Transverse colon (tissue), 4 donors: ENCODE data around the gene PCSK1N. TPM values are rescaled to one million over a fixed set of nuclear protein-coding genes. Genes with fewer than 3 reads are reported as not detected.

ENCODE experiments used
- DNase-seq: peaks from one replicate; pipeline ENCODE4 v3.0.0-alpha.2; 2019
- H3K27ac ChIP-seq, 4 donors: fragments of 200-600 bp; sonication (generic); 2 replicates each; pipeline ENCODE4 v1.5.1; 2016 to 2018; ENCODE audit warnings: inconsistent platforms in 4 of 4
- H3K27me3 ChIP-seq: fragments of 200-600 bp; sonication (generic); 2 replicates; pipeline ENCODE4 v1.5.1; 2017; ENCODE audit warnings: inconsistent platforms
- H3K36me3 ChIP-seq, 4 donors: fragments of 200-600 bp; sonication (generic); 2 replicates each; pipeline ENCODE4 v1.5.1; 2017 to 2019; ENCODE audit warnings: inconsistent platforms in 4 of 4
- H3K4me1 ChIP-seq, 4 donors: fragments of 200-600 bp; sonication (generic); 2 replicates each; pipeline ENCODE4 v1.5.1; 2017 to 2020; ENCODE audit warnings: inconsistent platforms in 4 of 4
- H3K4me3 ChIP-seq, 4 donors: fragments of 200-600 bp; sonication (generic); 1 replicate in 1 of 4; 2 replicates in 3 of 4; pipeline versions ENCODE4 v1.5.1 to v1.6.1; 2017 to 2019; ENCODE audit warnings: inconsistent platforms in 4 of 4
- H3K9me3 ChIP-seq, 2 donors: fragments of 200-600 bp; sonication (generic); 2 replicates each; pipeline ENCODE4 v1.5.1; 2017 to 2019; ENCODE audit warnings: inconsistent platforms in 2 of 2
- CTCF ChIP-seq, 5 experiments: fragments of 200-600 bp in 3 of 5; fragments of 450-650 bp in 2 of 5; sonication (generic) in 3 of 5; IDR thresholded peaks; 1 replicate in 2 of 5; 2 replicates in 3 of 5; pipeline ENCODE4 v1.5.1; 2016 to 2017; ENCODE audit warnings: antibody characterized with exemption in 5 of 5, inconsistent platforms in 3 of 5, mild to moderate bottlenecking in 2 of 5, moderate library complexity in 1 of 5
- EP300 ChIP-seq: sonication (generic); formaldehyde crosslinking; IDR thresholded peaks from one replicate; pipeline ENCODE4 v1.6.1; 2017; ENCODE audit warnings: antibody characterized with exemption, low read depth
- POLR2A ChIP-seq: fragments of 450-650 bp; IDR thresholded peaks from one replicate; pipeline ENCODE4 v1.6.1; 2016; ENCODE audit warnings: antibody characterized with exemption, mild to moderate bottlenecking, moderate library complexity
- POLR2AphosphoS5 ChIP-seq, 3 donors: sonication (generic); formaldehyde crosslinking; IDR thresholded peaks; one replicate each; pipeline ENCODE4 v1.6.1; 2016; ENCODE audit warnings: antibody characterized with exemption in 3 of 3
- WGBS, 2 donors: methylation state at CpG; one replicate each; pipeline ENCODE4 v1.1.5; 2018; ENCODE audit warnings: low coverage in 1 of 2; 5-methylcytosine and 5-hydroxymethylcytosine counted together
- in situ Hi-C, 4 donors: fragments of 200-750 bp; cut with MboI; loops; one replicate each; pipeline versions ENCODE4 v1.15.0 to v1.15.1; 2017; ENCODE audit warnings: low sequenced_read_pairs in 3 of 4, low pct_ligation_motif_present in 1 of 4, low pct_unique_long_range_greater_than_20kb in 1 of 4
- intact Hi-C: fragments of 100-400 bp; cut with DNase I; formaldehyde crosslinking; loops from one replicate; pipeline ENCODE4 v1.15.1; 2023; ENCODE audit warnings: low total_unique reads
- total RNA-seq, 4 donors: library from RNA; depleted of rRNA; stranded (reverse); fragments of >200 nt; gene quantifications; one replicate each; pipeline ENCODE4 v1.1.0, GENCODE V29; 2016

PCSK1N gene
- total RNA-seq, 4 donors from 2014 or later, result 14.0 to 144 (median 20.4) TPM

GRCh38 chrX:48789366-48790220 is 45.8 kb downstream of the PCSK1N start:
- TF ChIP-seq EP300, result no peak
- TF ChIP-seq CTCF (IDR thresholded peaks at IDR 0.05), result no peak
- no peak for TF ChIP-seq POLR2A
- TF ChIP-seq POLR2AphosphoS5 (IDR thresholded peaks at IDR 0.05), result no peak
- no peaks in the 10 kb centered on the region for H3K27me3 ChIP-seq
- H3K4me3 ChIP-seq, result no peak overlapping the region
- H3K27ac ChIP-seq, result no peak overlapping the region
- no peak for DNase-seq
- WGBS, 2 donors, result 69% methylated on average over 7 of the region's 7 CpGs; no CpG with 5 or more reads in 1 of the 2 donors
- no peaks in the 10 kb centered on the region for H3K9me3 ChIP-seq
- H3K36me3 ChIP-seq, result no peaks in the 10 kb centered on the region
- in situ Hi-C loops (no loop called here), intact Hi-C loops (no loop called here)
- no peaks in the 10 kb centered on the region for H3K4me1 ChIP-seq

- in situ Hi-C loops (no loop called here), intact Hi-C loops (no loop called here)
- Histone ChIP-seq H3K36me3 (no peaks in the 10 kb centered on the region), H3K4me1 (no peaks in the 10 kb centered on the region), H3K9me3 (no peaks in the 10 kb centered on the region), H3K4me3 (no peak overlapping the region), H3K27me3 (no peaks in the 10 kb centered on the region), H3K27ac (no peak overlapping the region)
- WGBS, 2 donors, result 61 to 64% methylated on average over 5 to 17 of the region's 17 CpGs
- TF ChIP-seq EP300 (no peak), POLR2A (no peak), CTCF (IDR thresholded peaks at IDR 0.05) (no peak), POLR2AphosphoS5 (IDR thresholded peaks at IDR 0.05) (no peak)
- DNase-seq, result no peak
Measured at GRCh38 chrX:48787505-48788443, 47.6 kb downstream of the PCSK1N start.

- DNase-seq, result no peak
- Histone ChIP-seq H3K27me3 (no peaks in the 10 kb centered on the region), H3K9me3 (no peaks in the 10 kb centered on the region), H3K36me3 (no peaks in the 10 kb centered on the region), H3K4me3 (no peak overlapping the region), H3K4me1 (no peaks in the 10 kb centered on the region), H3K27ac (no peak overlapping the region)
- 70 to 89% methylated on average over 5 to 6 of the region's 6 CpGs for WGBS, 2 donors
- TF ChIP-seq POLR2AphosphoS5 (IDR thresholded peaks at IDR 0.05), result no peak
- TF ChIP-seq EP300, result no peak
- no peak for TF ChIP-seq CTCF (IDR thresholded peaks at IDR 0.05)
- TF ChIP-seq POLR2A, result no peak
- intact Hi-C loops (no loop called here), in situ Hi-C loops (no loop called here)
Measured at GRCh38 chrX:48786825-48787504, 48.4 kb downstream of the PCSK1N start.
